ENCODE measurements around the gene STN1. TPM values are rescaled to one million over a fixed set of nuclear protein-coding genes. Genes with fewer than 3 reads are reported as not detected.

The STN1 gene
- total and polyA plus RNA-seq, 9 of the 15 experiments (the other 6 are each of a cell fraction or from before 2014, with no cell fraction given) = 9.1 to 19.6 (median 13.8) TPM

DNA sequence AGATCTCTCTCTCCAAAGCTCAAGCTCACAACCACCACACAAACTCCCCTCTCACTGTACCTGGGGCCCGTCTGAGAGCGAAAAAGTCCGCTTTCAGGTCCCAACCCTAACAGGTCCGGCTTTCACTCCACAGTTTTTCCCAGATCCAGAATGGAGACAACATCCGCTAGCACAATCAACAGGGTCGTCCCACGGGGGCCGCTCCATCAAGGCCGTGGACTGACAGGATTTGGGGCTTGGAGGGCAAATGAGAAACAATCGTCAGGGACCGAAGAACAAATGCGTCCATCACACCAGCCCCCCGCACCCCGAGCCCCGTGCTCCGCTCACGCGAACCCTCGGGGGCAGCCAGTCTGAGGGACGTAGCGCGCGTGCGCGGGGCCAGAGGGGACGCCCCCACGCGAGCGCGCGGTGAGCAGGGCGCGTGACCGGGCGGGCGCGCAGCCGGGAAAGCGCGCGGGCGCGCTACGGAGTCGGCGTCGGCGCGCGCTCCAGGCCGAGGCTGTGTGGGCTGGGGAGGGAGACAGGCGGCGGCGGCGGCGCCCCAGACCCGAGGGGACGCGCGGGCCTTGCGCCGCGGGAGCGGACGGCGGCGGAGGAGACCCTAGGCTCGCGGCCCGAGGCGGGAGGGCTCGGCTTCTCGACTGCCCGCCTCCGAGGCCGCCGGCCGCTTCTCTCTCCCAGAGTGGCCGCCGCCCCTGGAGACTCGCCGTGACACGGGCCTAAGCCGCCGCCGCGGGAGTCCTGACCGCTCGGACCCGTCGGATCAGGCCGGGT, 48.9 kb upstream of the STN1 start, which contains the start of gene SLK (continued):
- TF ChIP-seq TCF7 (IDR thresholded peaks at IDR 0.05; ENCODE audit: borderline replicate concordance) = no peak
- TF ChIP-seq MEF2A (IDR thresholded peaks at IDR 0.05; ENCODE audit: control insufficient read depth, low read depth, low read length) = no peak
- TF ChIP-seq NR2C2 (CRISPR knock-in tag; IDR thresholded peaks at IDR 0.05) = no peak
- TF ChIP-seq NR2C2 (tag; IDR thresholded peaks at IDR 0.05) = peak; percentile 48; the same call in 1 of the 2 replicates
- no peak for TF ChIP-seq HNRNPUL1 (IDR thresholded peaks at IDR 0.05; ENCODE audit: low read length)
- peak; percentile 95 for TF ChIP-seq ZNF395 (CRISPR knock-in tag; IDR thresholded peaks at IDR 0.05)
- no peak for TF ChIP-seq PREB (CRISPR knock-in tag; IDR thresholded peaks at IDR 0.05)
- TF ChIP-seq ZKSCAN3 (CRISPR knock-in tag; IDR thresholded peaks at IDR 0.05) = no peak
- no peak for TF ChIP-seq ZNF696 (CRISPR knock-in tag; conservative IDR thresholded peaks at IDR 0.05)
- no peak for TF ChIP-seq SP1 (CRISPR knock-in tag; IDR thresholded peaks at IDR 0.05)
- no peak for TF ChIP-seq ZNF253 (CRISPR knock-in tag; conservative IDR thresholded peaks at IDR 0.05)
- peak; percentile 45; the same call in 1 of the 2 replicates for TF ChIP-seq ZBTB7A (IDR thresholded peaks at IDR 0.05; ENCODE audit: borderline replicate concordance, control insufficient read depth, low read depth, low read length)
- TF ChIP-seq, protein P1, sequence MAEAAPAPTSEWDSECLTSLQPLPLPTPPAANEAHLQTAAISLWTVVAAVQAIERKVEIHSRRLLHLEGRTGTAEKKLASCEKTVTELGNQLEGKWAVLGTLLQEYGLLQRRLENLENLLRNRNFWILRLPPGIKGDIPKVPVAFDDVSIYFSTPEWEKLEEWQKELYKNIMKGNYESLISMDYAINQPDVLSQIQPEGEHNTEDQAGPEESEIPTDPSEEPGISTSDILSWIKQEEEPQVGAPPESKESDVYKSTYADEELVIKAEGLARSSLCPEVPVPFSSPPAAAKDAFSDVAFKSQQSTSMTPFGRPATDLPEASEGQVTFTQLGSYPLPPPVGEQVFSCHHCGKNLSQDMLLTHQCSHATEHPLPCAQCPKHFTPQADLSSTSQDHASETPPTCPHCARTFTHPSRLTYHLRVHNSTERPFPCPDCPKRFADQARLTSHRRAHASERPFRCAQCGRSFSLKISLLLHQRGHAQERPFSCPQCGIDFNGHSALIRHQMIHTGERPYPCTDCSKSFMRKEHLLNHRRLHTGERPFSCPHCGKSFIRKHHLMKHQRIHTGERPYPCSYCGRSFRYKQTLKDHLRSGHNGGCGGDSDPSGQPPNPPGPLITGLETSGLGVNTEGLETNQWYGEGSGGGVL (CRISPR knock-in tag; IDR thresholded peaks at IDR 0.05) = no peak
- peak; percentile 60 for TF ChIP-seq TBP (optimal IDR thresholded peaks at IDR 0.05; ENCODE audit: low read depth, low read length)
- TF ChIP-seq, protein P2, sequence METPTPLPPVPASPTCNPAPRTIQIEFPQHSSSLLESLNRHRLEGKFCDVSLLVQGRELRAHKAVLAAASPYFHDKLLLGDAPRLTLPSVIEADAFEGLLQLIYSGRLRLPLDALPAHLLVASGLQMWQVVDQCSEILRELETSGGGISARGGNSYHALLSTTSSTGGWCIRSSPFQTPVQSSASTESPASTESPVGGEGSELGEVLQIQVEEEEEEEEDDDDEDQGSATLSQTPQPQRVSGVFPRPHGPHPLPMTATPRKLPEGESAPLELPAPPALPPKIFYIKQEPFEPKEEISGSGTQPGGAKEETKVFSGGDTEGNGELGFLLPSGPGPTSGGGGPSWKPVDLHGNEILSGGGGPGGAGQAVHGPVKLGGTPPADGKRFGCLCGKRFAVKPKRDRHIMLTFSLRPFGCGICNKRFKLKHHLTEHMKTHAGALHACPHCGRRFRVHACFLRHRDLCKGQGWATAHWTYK (CRISPR knock-in tag; IDR thresholded peaks at IDR 0.05) = 0 out of 2 replicates have a peak, but pooled peaks have one; percentile 48
- no peak for TF ChIP-seq TCF3 (CRISPR knock-in tag; IDR thresholded peaks at IDR 0.05)
- no peak for TF ChIP-seq PTRF (tag; IDR thresholded peaks at IDR 0.05)
- TF ChIP-seq PHTF2 (CRISPR knock-in tag; IDR thresholded peaks at IDR 0.05) = no peak
- TF ChIP-seq FIP1L1 (IDR thresholded peaks at IDR 0.05; ENCODE audit: low read depth, low read length, poor library complexity, severe bottlenecking) = no peak
- TF ChIP-seq FOXJ2 (tag; IDR thresholded peaks at IDR 0.05) = peak; percentile 54; the same call in 1 of the 2 replicates
- no peak for TF ChIP-seq ZNF124 (CRISPR knock-in tag; IDR thresholded peaks at IDR 0.05)
- TF ChIP-seq EZH2 (IDR thresholded peaks at IDR 0.05; ENCODE audit: borderline replicate concordance, low read depth, low read length) = no peak

Measured in K562 (cell line).